WERI-Rb-1 (cell line): ENCODE data around the gene SURF1.

ENCODE experiments used
- DNase-seq: peaks from one replicate; pipeline ENCODE4 v3.0.0-alpha.2; 2020
- H3K27ac ChIP-seq: fragments of 250-450 bp; sonication (Bioruptor Pico); 2 replicates; pipeline ENCODE4 v1.5.1; 2020; ENCODE audit warnings: mild to moderate bottlenecking, moderate library complexity
- H3K27me3 ChIP-seq: fragments of 250-450 bp; sonication (Bioruptor Pico); 2 replicates; pipeline ENCODE4 v1.5.1; 2021; ENCODE audit warnings: mild to moderate bottlenecking, low read depth, moderate library complexity; ENCODE audit not compliant: insufficient read depth, severe bottlenecking
- H3K36me3 ChIP-seq: fragments of 250-450 bp; sonication (Bioruptor Pico); 2 replicates; pipeline ENCODE4 v1.5.1; 2020; ENCODE audit warnings: mild to moderate bottlenecking, moderate library complexity
- H3K4me3 ChIP-seq: 2 replicates; pipeline ENCODE4 v1.5.1; 2011; ENCODE audit warnings: low read depth, mild to moderate bottlenecking, control low read depth, low read length
- H3K9me3 ChIP-seq: fragments of 250-450 bp; sonication (Bioruptor Pico); 2 replicates; pipeline ENCODE4 v1.5.1; 2021; ENCODE audit warnings: mild to moderate bottlenecking, moderate library complexity; ENCODE audit not compliant: severe bottlenecking
- TF ChIP-seq, protein P1 (sequence below): IDR thresholded peaks from 2 replicates; pipeline ENCODE4 v1.5.1; 2011; ENCODE audit warnings: low read depth, mild to moderate bottlenecking, control low read depth, inconsistent platforms, low read length

The SURF1 gene

GRCh38 chr9:133401588-133401987, 45.3 kb upstream of the SURF1 start:
- TF ChIP-seq, protein P1, sequence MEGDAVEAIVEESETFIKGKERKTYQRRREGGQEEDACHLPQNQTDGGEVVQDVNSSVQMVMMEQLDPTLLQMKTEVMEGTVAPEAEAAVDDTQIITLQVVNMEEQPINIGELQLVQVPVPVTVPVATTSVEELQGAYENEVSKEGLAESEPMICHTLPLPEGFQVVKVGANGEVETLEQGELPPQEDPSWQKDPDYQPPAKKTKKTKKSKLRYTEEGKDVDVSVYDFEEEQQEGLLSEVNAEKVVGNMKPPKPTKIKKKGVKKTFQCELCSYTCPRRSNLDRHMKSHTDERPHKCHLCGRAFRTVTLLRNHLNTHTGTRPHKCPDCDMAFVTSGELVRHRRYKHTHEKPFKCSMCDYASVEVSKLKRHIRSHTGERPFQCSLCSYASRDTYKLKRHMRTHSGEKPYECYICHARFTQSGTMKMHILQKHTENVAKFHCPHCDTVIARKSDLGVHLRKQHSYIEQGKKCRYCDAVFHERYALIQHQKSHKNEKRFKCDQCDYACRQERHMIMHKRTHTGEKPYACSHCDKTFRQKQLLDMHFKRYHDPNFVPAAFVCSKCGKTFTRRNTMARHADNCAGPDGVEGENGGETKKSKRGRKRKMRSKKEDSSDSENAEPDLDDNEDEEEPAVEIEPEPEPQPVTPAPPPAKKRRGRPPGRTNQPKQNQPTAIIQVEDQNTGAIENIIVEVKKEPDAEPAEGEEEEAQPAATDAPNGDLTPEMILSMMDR: no peak
- Histone ChIP-seq H3K36me3 (peaks cover 24% of the 10 kb centered on the region), H3K27me3 (no peaks in the 10 kb centered on the region), H3K4me3 (no peak overlapping the region), H3K27ac (no peak overlapping the region), H3K9me3 (no peaks in the 10 kb centered on the region)
- DNase-seq: no peak

DNA sequence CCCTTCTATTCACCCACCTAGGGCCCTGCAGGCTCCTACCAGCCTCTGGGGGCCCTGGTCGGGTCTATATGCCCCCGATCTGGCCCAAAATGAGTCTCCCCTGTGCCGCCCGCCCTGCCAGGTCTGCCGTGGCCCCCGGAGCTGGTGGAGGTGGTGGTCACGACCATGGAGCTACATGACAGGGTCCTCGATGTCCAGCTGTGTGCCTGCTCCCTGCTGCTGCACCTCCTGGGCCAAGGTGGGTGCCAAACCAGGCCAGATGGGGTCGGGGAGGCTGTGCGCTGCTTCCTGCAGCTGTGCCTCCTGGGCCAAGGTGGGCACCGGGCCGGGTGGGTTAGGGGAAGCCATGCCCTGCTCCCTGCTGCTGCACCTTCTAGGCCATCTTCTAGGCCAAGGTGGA, 44.0 kb upstream of the SURF1 start:
- no peak for DNase-seq
- TF ChIP-seq, protein P1: no peak
- no peak overlapping the region for H3K27ac ChIP-seq
- H3K4me3 ChIP-seq: no peak overlapping the region
- H3K36me3 ChIP-seq: peaks cover 11% of the 10 kb centered on the region
- no peaks in the 10 kb centered on the region for H3K9me3 ChIP-seq
- H3K27me3 ChIP-seq: no peaks in the 10 kb centered on the region

GRCh38 chr9:133397895-133398294, 41.6 kb upstream of the SURF1 start:
- Histone ChIP-seq H3K9me3 (no peaks in the 10 kb centered on the region), H3K36me3 (no peaks in the 10 kb centered on the region), H3K27ac (no peak overlapping the region), H3K27me3 (no peaks in the 10 kb centered on the region), H3K4me3 (no peak overlapping the region)
- TF ChIP-seq, protein P1: no peak
- DNase-seq: no peak

- H3K4me3 ChIP-seq: no peak overlapping the region
- no peaks in the 10 kb centered on the region for H3K27me3 ChIP-seq
- TF ChIP-seq, protein P1: no peak
- DNase-seq: no peak
- H3K36me3 ChIP-seq: no peaks in the 10 kb centered on the region
- no peak overlapping the region for H3K27ac ChIP-seq
- no peaks in the 10 kb centered on the region for H3K9me3 ChIP-seq
These were observed 41.1 kb upstream of the SURF1 start for GRCh38 chr9:133397370-133397769.

DNA sequence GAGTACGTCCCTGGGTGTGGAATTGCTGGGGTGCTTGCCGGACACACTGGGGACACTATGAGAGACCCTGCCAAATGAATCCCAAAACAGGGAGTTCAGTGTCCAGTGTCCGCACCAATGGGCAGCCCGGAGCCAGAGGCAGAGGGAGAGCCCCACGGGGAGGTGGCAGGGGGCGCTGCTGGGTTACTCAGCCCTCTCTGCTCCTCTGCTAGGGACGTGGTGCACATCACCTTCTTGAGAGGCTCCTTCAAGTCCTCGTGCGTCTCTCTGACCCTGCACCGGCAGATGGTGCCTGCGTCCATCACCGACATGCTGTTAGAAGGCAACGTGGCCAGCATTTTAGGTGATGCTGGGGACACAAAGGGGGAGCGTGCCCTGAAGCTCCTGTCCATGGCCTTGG, 40.7 kb upstream of the SURF1 start:
- Histone ChIP-seq H3K27me3 (no peaks in the 10 kb centered on the region), H3K9me3 (no peaks in the 10 kb centered on the region), H3K36me3 (no peaks in the 10 kb centered on the region), H3K27ac (no peak overlapping the region), H3K4me3 (no peak overlapping the region)
- TF ChIP-seq, protein P1: peak; percentile 89
- DNase-seq: peak; percentile 78

GRCh38 chr9:133394687-133395271, 38.5 kb upstream of the SURF1 start:
- H3K27me3 ChIP-seq: no peaks in the 10 kb centered on the region
- H3K36me3 ChIP-seq: no peaks in the 10 kb centered on the region
- DNase-seq: no peak
- H3K9me3 ChIP-seq: no peaks in the 10 kb centered on the region
- TF ChIP-seq, protein P1: no peak
- no peak overlapping the region for H3K4me3 ChIP-seq
- no peak overlapping the region for H3K27ac ChIP-seq
